Karpas-422 (cell line): ENCODE data around the gene LRRK1. TPM values are rescaled to one million over a fixed set of nuclear protein-coding genes. Genes with fewer than 3 reads are reported as not detected.

Experiments
- DNase-seq: peaks from one replicate; pipeline ENCODE4 v3.0.0-alpha.2; 2015
- H2AFZ ChIP-seq: fragments of 200-600 bp; sonication (generic); 2 replicates; pipeline ENCODE4 v1.6.1; 2014; ENCODE audit warnings: antibody characterized with exemption, low read length, mixed read lengths
- H3K27ac ChIP-seq: fragments of 200-600 bp; sonication (generic); 2 replicates; pipeline ENCODE4 v1.5.1; 2014; ENCODE audit warnings: mild to moderate bottlenecking, low read length, moderate library complexity
- H3K27me3 ChIP-seq: fragments of 200-600 bp; sonication (generic); 2 replicates; pipeline ENCODE4 v1.6.1; 2014; ENCODE audit warnings: low read length, mixed read lengths
- H3K36me3 ChIP-seq: fragments of 200-600 bp; sonication (generic); 2 replicates; pipeline ENCODE4 v1.6.1; 2014; ENCODE audit warnings: low read length, mixed read lengths; ENCODE audit not compliant: insufficient read depth
- H3K4me1 ChIP-seq: fragments of 200-600 bp; sonication (generic); 2 replicates; pipeline ENCODE4 v1.6.1; 2014; ENCODE audit warnings: mild to moderate bottlenecking, low read length, mixed read lengths
- H3K4me2 ChIP-seq: fragments of 200-600 bp; sonication (generic); 2 replicates; pipeline ENCODE4 v1.6.1; 2014; ENCODE audit warnings: low read length, low read depth, mild to moderate bottlenecking; ENCODE audit not compliant: poor library complexity, severe bottlenecking
- H3K4me3 ChIP-seq: fragments of 200-600 bp; sonication (generic); 2 replicates; pipeline ENCODE4 v1.5.1; 2014; ENCODE audit warnings: mild to moderate bottlenecking, antibody characterized with exemption, low read length, mixed read lengths
- H3K79me2 ChIP-seq: fragments of 200-600 bp; sonication (generic); 2 replicates; pipeline ENCODE4 v1.6.1; 2014; ENCODE audit warnings: mild to moderate bottlenecking, low read length, mixed read lengths
- H3K9ac ChIP-seq: fragments of 200-600 bp; sonication (generic); 2 replicates; pipeline ENCODE4 v1.6.0; 2014; ENCODE audit warnings: low read length
- H3K9me2 ChIP-seq: fragments of 200-600 bp; sonication (generic), shearing (Covaris generic); replicated peaks from 2 replicates; pipeline ENCODE4 v1.6.0; 2014; ENCODE audit warnings: mild to moderate bottlenecking, low read length, moderate library complexity; ENCODE audit not compliant: insufficient read depth
- H3K9me3 ChIP-seq: fragments of 300-700, 200-600 bp; sonication (generic); 2 replicates; pipeline ENCODE4 v1.6.1; 2014; ENCODE audit warnings: low read length, mixed read lengths
- H4K20me1 ChIP-seq: fragments of 200-600 bp; sonication (generic); 2 replicates; pipeline ENCODE4 v1.6.1; 2014; ENCODE audit warnings: mild to moderate bottlenecking, antibody characterized with exemption, low read length, low read depth; ENCODE audit not compliant: insufficient read depth
- total RNA-seq: library from RNA; depleted of rRNA; stranded (reverse); fragments of >200 nt; shearing (Covaris generic); gene quantifications from 2 replicates; pipeline ENCODE4 v1.2.3, GENCODE V29; 2014; ENCODE audit warnings: low replicate concordance

Gene LRRK1
- total RNA-seq, 1 experiment from 2014 or later: 46.6 TPM

GRCh38 chr15:101028321-101028720 lies 109.2 kb downstream of the LRRK1 start:
- H3K4me3 ChIP-seq: no peak overlapping the region
- peaks cover 95% of the 10 kb centered on the region for H3K36me3 ChIP-seq
- no peaks in the 10 kb centered on the region for H3K27me3 ChIP-seq
- H3K27ac ChIP-seq: no peak overlapping the region
- H3K79me2 ChIP-seq: peaks cover 25% of the 10 kb centered on the region
- no peaks in the 10 kb centered on the region for H3K9me2 ChIP-seq
- peaks cover 20% of the 10 kb centered on the region for H3K4me1 ChIP-seq
- no peaks in the 10 kb centered on the region for H3K9me3 ChIP-seq
- H3K9ac ChIP-seq: no peak overlapping the region
- H2AFZ ChIP-seq: no peak overlapping the region
- no peak overlapping the region for H3K4me2 ChIP-seq
- H4K20me1 ChIP-seq: 0 out of 2 replicates have a peak, but pooled peaks cover 4% of the 10 kb centered on the region
- no peak for DNase-seq

DNA sequence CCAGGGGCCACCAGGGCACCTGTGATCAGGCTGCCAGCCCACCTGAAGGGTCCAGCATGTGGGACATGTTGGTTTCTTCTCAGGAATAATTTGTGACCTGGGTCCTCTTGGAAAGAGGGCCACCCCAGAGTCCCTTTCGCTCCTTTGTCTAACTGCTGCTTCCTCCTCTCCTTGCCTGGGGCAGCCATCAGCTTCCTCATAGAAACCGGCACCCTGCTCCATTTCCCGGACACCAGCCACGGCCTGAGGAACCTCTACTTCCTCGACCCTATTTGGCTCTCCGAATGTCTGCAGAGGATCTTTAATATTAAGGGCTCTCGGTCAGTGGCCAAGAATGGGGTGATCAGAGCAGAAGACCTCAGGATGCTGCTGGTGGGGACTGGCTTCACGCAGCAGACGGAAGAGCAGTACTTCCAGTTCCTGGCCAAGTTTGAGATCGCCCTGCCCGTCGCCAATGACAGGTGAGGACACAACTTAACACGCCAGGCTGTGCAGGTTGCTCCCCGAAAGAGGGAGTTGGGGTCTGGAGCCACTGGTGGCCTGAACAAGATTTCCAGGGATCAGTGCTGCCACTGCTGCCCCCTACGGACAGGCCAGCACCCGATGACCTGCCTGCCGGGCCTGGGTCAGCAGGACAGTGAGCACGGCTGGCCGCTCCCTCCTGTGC lies 109.7 kb downstream of the LRRK1 start:
- Histone ChIP-seq H3K4me3 (no peak overlapping the region), H3K4me1 (peaks cover 25% of the 10 kb centered on the region), H3K36me3 (peaks cover 95% of the 10 kb centered on the region), H3K4me2 (no peak overlapping the region), H3K27me3 (no peaks in the 10 kb centered on the region), H3K79me2 (peaks cover 31% of the 10 kb centered on the region), H3K9me3 (no peaks in the 10 kb centered on the region), H3K9ac (no peak overlapping the region), H3K27ac (no peak overlapping the region), H2AFZ (no peak overlapping the region), H3K9me2 (no peaks in the 10 kb centered on the region), H4K20me1 (0 out of 2 replicates have a peak, but pooled peaks cover 4% of the 10 kb centered on the region)
- no peak for DNase-seq

DNA sequence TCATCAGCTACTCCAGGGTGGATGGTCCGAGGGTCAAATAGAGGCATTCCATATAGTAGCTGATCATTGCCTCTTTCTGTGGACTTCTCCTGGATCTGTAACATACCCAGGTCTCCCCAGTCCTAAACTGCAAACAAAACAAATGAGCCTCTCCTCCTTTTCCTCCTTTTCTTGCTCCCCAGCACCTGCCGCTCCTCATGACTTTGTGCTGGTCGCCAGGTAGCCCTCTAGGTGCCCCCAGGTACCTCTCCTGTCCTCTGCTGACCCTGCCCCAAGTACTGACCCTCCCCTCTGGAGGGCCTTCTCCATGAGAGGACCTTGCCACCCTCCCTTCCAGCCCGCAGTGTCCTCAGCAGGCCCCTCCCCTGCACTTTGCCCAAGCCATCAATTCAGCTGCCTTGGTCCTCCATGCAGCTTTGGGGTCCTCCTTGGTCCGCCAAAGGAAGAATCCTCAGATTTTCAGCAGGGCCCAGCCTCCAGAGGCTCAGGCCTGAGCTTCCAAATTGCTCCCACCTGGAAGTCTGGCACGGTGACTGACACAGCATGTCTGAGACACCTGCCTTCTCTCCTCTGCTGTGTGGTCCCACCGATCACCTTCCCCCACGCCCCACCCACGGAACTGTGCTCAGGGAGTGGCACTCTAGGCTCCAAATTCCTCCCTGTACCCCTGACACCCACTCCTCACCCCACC lies 111.0 kb downstream of the LRRK1 start:
- Histone ChIP-seq H3K27me3 (no peaks in the 10 kb centered on the region), H3K4me3 (no peak overlapping the region), H4K20me1 (0 out of 2 replicates have a peak, but pooled peaks cover 4% of the 10 kb centered on the region), H3K9ac (no peak overlapping the region), H2AFZ (no peak overlapping the region), H3K9me3 (no peaks in the 10 kb centered on the region), H3K79me2 (peaks cover 43% of the 10 kb centered on the region), H3K27ac (no peak overlapping the region), H3K9me2 (no peaks in the 10 kb centered on the region), H3K4me2 (no peak overlapping the region), H3K36me3 (peaks cover 96% of the 10 kb centered on the region), H3K4me1 (peaks cover 30% of the 10 kb centered on the region)
- DNase-seq: no peak

DNA sequence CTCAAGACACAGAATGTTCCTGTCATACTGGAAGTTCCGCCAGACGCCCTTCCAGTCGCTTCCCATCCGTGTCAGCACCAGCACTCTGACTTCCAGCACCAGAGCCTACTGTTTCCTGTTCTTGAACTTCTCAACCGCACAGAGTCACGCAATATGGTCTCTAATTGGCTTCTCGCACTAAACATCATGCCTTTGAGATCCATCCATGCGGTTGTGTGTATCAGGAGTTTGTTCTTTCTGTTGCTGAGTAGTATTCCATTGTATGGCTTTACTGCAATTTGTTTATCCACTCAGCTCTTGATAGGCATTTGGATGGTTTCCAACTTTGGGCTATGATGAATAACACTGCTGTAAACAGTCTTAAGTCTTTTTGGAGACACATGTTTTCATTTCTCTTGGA lies 112.1 kb downstream of the LRRK1 start:
- Histone ChIP-seq H3K9me3 (no peaks in the 10 kb centered on the region), H3K27me3 (no peaks in the 10 kb centered on the region), H4K20me1 (no peaks in the 10 kb centered on the region), H3K4me1 (peaks cover 30% of the 10 kb centered on the region), H3K27ac (no peak overlapping the region), H3K79me2 (peaks cover 54% of the 10 kb centered on the region), H3K4me3 (no peak overlapping the region), H3K36me3 (peaks cover 96% of the 10 kb centered on the region), H3K4me2 (no peak overlapping the region), H2AFZ (no peak overlapping the region), H3K9me2 (no peaks in the 10 kb centered on the region), H3K9ac (no peak overlapping the region)
- DNase-seq: no peak

- no peaks in the 10 kb centered on the region for H3K9me2 ChIP-seq
- no peak for DNase-seq
- H3K4me2 ChIP-seq: peak overlapping the region; percentile 28
- H2AFZ ChIP-seq: no peak overlapping the region
- H3K4me1 ChIP-seq: peaks cover 30% of the 10 kb centered on the region
- H3K36me3 ChIP-seq: peaks cover 96% of the 10 kb centered on the region
- no peak overlapping the region for H3K4me3 ChIP-seq
- no peak overlapping the region for H3K9ac ChIP-seq
- no peaks in the 10 kb centered on the region for H4K20me1 ChIP-seq
- H3K79me2 ChIP-seq: peaks cover 78% of the 10 kb centered on the region
- no peaks in the 10 kb centered on the region for H3K27me3 ChIP-seq
- peak overlapping the region; percentile 51 for H3K27ac ChIP-seq
- no peaks in the 10 kb centered on the region for H3K9me3 ChIP-seq
Observed at GRCh38 chr15:101033801-101034200, 114.6 kb downstream of the LRRK1 start.

DNA sequence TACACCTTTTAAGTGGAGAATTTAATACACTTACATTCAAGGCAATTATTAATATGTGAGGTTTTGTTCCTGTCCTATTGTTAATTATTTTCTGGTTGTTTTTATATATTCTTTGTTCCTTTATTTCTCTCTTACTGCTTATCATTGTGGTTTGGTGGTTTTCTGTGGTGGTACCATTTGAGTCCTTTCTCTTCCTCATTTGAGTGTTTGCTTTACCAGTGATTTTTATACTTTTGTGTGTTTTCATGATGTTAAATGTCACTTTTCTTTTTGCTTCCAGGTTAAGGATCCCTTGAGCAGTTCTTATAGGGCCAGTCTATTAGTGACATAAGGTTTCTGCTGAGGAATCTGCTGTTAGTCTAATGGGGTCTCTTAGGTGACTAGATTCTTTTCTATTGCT lies 116.5 kb downstream of the LRRK1 start:
- Histone ChIP-seq H3K79me2 (peaks cover 92% of the 10 kb centered on the region), H3K27ac (no peak overlapping the region), H2AFZ (no peak overlapping the region), H3K4me1 (peaks cover 30% of the 10 kb centered on the region), H3K9ac (no peak overlapping the region), H3K9me3 (no peaks in the 10 kb centered on the region), H3K4me2 (no peak overlapping the region), H3K27me3 (no peaks in the 10 kb centered on the region), H4K20me1 (no peaks in the 10 kb centered on the region), H3K9me2 (no peaks in the 10 kb centered on the region), H3K36me3 (peaks cover 95% of the 10 kb centered on the region), H3K4me3 (no peak overlapping the region)
- no peak for DNase-seq

DNA sequence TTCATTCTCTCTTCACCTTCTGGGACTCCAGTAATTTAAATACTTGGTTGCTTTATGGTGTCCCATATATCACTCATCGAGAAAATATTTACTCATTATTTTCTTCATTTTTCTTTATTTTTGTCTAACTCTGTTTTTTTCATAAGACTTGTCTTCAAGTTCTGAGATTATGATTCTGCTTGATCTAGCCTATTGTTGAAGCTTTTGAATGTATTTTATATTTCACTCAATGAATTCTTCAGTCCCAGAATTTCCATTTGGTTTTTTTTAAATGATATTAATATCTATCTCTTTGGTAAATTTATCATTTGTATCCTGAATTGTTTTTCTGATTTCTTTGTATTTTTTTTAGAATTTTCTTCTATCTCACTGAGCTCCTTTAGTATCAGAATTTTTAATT lies 117.0 kb downstream of the LRRK1 start:
- H4K20me1 ChIP-seq: no peaks in the 10 kb centered on the region
- peaks cover 95% of the 10 kb centered on the region for H3K36me3 ChIP-seq
- no peaks in the 10 kb centered on the region for H3K9me2 ChIP-seq
- no peaks in the 10 kb centered on the region for H3K9me3 ChIP-seq
- no peak for DNase-seq
- H3K27me3 ChIP-seq: no peaks in the 10 kb centered on the region
- H3K4me2 ChIP-seq: no peak overlapping the region
- H2AFZ ChIP-seq: no peak overlapping the region
- H3K9ac ChIP-seq: no peak overlapping the region
- peaks cover 92% of the 10 kb centered on the region for H3K79me2 ChIP-seq
- H3K4me3 ChIP-seq: no peak overlapping the region
- H3K27ac ChIP-seq: no peak overlapping the region
- peaks cover 29% of the 10 kb centered on the region for H3K4me1 ChIP-seq

DNA sequence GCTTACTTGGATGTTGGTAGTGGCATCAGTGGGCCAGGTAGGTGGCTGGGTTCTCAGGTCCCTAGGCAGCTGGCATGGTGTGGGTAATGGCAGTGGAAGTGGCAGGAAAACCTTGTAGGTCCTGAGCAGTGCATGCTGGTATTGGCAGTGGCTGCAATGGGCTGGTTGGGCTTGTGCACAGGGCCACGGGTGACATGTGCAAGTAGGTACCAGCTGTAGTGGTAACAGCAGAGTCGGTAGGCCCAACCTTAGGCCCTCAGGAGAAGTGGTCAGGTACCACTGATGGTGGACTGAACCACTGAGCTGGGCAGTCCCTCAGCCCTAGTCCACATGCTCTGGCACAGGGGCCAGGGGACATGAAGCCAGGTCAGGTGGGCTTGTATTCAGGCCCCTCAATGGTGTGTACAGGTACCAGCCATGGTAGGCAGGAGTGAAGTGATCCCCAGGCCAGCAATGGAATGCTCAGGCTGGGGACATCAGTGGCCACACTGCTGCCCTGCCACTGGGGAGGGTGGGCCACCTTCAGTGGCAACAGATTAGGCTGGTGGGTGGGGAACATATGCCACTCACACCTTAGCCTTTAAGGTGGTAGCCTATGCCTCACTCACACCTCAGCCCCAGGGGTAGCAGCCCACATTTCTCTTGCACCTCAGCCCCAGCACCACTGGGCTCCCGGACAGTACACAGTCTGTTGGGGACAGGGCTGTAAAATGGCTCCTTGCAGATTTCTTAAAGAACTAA lies 118.1 kb downstream of the LRRK1 start:
- Histone ChIP-seq H3K4me3 (no peak overlapping the region), H3K9me2 (no peaks in the 10 kb centered on the region), H3K9me3 (no peaks in the 10 kb centered on the region), H3K36me3 (peaks cover 97% of the 10 kb centered on the region), H3K27ac (no peak overlapping the region), H2AFZ (no peak overlapping the region), H3K9ac (no peak overlapping the region), H3K79me2 (peaks cover 95% of the 10 kb centered on the region), H3K4me2 (no peak overlapping the region), H4K20me1 (no peaks in the 10 kb centered on the region), H3K27me3 (no peaks in the 10 kb centered on the region), H3K4me1 (peaks cover 21% of the 10 kb centered on the region)
- no peak for DNase-seq
